Activated CD8-positive, alpha-beta T cell treated with anti-CD3 and anti-CD28 coated beads, Interleukin-2, amount 10 ng/mL, durations not matched to agents 7 days and 5 days (primary cell): ENCODE results near the gene CTSL. TPM values are rescaled to one million over a fixed set of nuclear protein-coding genes. Genes with fewer than 3 reads are reported as not detected.
"Not testable (repeated sequence)": the region's sequence is repeated elsewhere in the genome, so short reads cannot be mapped to it uniquely, and the experiment has no call there.

ENCODE experiments used
- ATAC-seq: fragments of 150-1000 bp; cut with Tn5 transposase; one replicate; pipeline ENCODE4 v1.10.0; 2021; ENCODE audit warnings: moderate library complexity
- CTCF ChIA-PET: fragments of 350-600 bp; sonication (Branson Sonifier 250); formaldehyde crosslinking; loops from one replicate; lab custom pipeline; 2021; ENCODE audit warnings: antibody characterized with exemption; lab: Charles Lee
- POLR2A ChIA-PET: fragments of 350-600 bp; sonication (Branson Sonifier 250); formaldehyde crosslinking; loops from one replicate; lab custom pipeline; 2021; ENCODE audit warnings: antibody characterized with exemption; lab: Charles Lee
- DNase-seq: peaks from one replicate; pipeline ENCODE4 v3.0.0-alpha.2; 2020
- H3K27ac Mint-ChIP-seq: one replicate; pipeline ENCODE4 v1.8.0; 2021; ENCODE audit warnings: mild to moderate bottlenecking, mixed read lengths
- H3K27me3 Mint-ChIP-seq: one replicate; pipeline ENCODE4 v1.8.0; 2021; ENCODE audit warnings: low read depth, mixed read lengths
- H3K36me3 Mint-ChIP-seq: one replicate; pipeline ENCODE4 v1.8.0; 2021; ENCODE audit warnings: low read depth, mixed read lengths
- H3K4me1 Mint-ChIP-seq: one replicate; pipeline ENCODE4 v1.8.0; 2021; ENCODE audit warnings: low read depth, mixed read lengths
- H3K4me3 Mint-ChIP-seq: one replicate; pipeline ENCODE4 v1.8.0; 2021; ENCODE audit warnings: mild to moderate bottlenecking, mixed read lengths
- H3K9me3 Mint-ChIP-seq: one replicate; pipeline ENCODE4 v1.8.0; 2022; ENCODE audit warnings: mixed read lengths; ENCODE audit not compliant: insufficient read depth
- total RNA-seq, 2 experiments: library from RNA; stranded (reverse); gene quantifications; one replicate each; pipeline ENCODE4 v1.2.3, GENCODE V29; 2021

Gene CTSL
- total RNA-seq, 2 experiments from 2014 or later = not detected

DNA sequence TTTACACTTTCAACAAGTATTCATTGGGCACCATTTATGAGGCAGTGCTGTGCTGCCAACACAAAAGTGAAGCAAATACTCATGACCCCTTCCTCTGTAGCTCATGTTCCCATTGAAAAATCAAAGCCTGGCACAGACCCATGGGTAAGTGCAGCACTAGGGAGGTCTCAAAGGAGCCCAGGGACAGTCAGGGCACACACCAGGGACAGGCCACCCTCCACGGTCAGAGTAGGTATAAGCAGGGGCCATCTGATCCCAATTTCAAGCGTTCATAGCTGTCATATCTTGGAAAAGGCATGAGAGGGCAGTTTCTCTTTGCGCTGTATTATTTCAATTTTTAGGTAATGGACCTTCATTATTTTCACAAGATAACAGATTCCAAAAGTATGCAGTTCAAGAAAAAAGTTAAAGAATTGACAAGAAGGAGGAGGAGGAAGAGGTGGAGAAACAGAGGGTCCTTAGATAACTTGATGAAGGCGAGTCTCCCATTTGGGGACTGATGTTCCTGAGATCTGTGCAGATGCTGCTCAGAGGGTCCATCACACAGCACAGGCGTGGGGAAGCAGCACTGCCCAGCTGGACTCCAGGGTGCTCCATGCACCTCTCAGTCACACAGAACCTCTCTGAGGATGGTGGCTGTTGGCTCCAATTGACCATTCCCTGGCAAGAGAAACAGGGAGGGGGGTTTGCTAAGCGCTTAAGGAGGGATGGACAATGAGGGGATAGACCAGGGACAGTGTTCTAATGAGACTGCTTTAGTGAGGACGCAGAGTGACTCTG lies 7.5 kb downstream of the CTSL start:
- Mint-ChIP-seq H3K9me3 (no peaks in the 10 kb centered on the region), H3K36me3 (no peaks in the 10 kb centered on the region), H3K4me1 (no peaks in the 10 kb centered on the region), H3K4me3 (no peak overlapping the region), H3K27me3 (peaks cover 2% of the 10 kb centered on the region), H3K27ac (no peak overlapping the region)
- DNase-seq (no peak), ATAC-seq (no peak)
- ChIA-PET POLR2A (interaction anchor here (0.6 kb wide), 1 partner anchor 118 kb away, joined by 3 read pairs; no protein-coding TSS in a partner anchor), CTCF (no interaction called here)

DNA sequence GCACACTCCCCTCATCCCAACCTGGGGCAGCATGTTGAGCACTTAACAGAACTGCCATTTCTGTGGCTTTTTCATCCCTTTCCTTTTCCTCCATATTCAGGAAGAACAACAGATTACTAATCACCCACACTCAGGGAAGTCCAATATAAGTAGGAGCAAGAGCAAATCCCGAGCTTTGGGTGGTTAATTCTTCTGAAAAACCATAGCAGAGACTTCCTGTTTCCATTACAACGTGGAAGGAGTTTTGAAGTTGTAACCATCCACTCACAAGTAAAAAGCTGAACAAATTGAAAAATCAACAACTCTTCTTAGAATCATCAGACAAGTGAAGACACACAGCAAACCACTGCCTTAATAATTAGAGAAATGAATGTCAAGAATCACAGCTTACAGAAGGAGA lies 8.2 kb downstream of the CTSL start:
- Mint-ChIP-seq H3K27me3 (peaks cover 2% of the 10 kb centered on the region), H3K4me3 (no peak overlapping the region), H3K27ac (no peak overlapping the region), H3K4me1 (no peaks in the 10 kb centered on the region), H3K9me3 (no peaks in the 10 kb centered on the region), H3K36me3 (no peaks in the 10 kb centered on the region)
- CTCF ChIA-PET = no interaction called here
- ATAC-seq = no peak
- DNase-seq = no peak
- POLR2A ChIA-PET = interaction anchor here (0.6 kb wide), 1 partner anchor 117 kb away, joined by 3 read pairs; no protein-coding TSS in a partner anchor

DNA sequence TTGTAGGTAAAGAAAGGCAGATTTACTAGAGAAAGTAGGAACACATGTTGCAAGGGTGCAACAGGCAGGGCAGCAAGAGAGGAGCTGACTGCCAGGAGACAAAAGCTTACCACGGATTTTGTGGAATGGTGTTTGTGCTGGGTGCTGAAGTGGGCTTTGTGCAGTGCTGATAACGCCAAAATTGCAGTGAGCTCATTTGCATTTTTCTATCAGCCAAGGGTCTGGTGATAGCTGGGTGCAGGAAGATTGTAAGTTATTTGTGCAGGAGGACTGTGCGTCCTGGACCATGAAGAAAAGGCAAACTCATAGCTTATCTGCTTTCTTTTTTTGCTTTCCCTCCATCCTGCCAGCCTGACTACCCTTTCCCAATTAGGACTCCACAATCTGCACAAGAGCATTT lies 13.6 kb downstream of the CTSL start:
- no peaks in the 10 kb centered on the region for H3K9me3 Mint-ChIP-seq
- no peak for DNase-seq
- H3K4me3 Mint-ChIP-seq = no peak overlapping the region
- no peaks in the 10 kb centered on the region for H3K4me1 Mint-ChIP-seq
- ATAC-seq = no peak
- H3K27ac Mint-ChIP-seq = no peak overlapping the region
- POLR2A ChIA-PET = no interaction called here
- H3K27me3 Mint-ChIP-seq = peaks cover 2% of the 10 kb centered on the region
- CTCF ChIA-PET = no interaction called here
- H3K36me3 Mint-ChIP-seq = no peaks in the 10 kb centered on the region

DNA sequence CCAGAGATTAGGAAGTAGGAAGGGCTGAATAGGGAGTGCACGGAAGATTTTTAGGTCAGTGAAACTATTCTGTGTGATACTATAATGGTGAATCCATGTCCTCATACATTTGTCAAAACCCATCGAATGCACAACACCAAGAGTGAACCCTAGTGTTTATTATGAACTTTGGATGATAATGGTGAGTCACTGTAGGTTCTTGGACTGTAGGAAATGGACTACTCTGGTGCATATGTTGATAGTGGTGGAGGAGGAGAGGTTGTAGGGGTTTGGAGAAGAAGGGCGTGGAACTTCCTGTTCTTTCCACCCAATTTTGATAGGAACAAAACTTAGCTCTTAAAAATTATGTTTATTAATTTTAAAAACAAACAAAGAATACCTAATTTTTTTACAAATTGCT lies 14.3 kb downstream of the CTSL start:
- no peak overlapping the region for H3K4me3 Mint-ChIP-seq
- no peak overlapping the region for H3K27ac Mint-ChIP-seq
- no peaks in the 10 kb centered on the region for H3K4me1 Mint-ChIP-seq
- no peaks in the 10 kb centered on the region for H3K36me3 Mint-ChIP-seq
- no peaks in the 10 kb centered on the region for H3K9me3 Mint-ChIP-seq
- peaks cover 2% of the 10 kb centered on the region for H3K27me3 Mint-ChIP-seq
- POLR2A ChIA-PET = no interaction called here
- CTCF ChIA-PET = no interaction called here
- ATAC-seq (no peak), DNase-seq (no peak)

DNA sequence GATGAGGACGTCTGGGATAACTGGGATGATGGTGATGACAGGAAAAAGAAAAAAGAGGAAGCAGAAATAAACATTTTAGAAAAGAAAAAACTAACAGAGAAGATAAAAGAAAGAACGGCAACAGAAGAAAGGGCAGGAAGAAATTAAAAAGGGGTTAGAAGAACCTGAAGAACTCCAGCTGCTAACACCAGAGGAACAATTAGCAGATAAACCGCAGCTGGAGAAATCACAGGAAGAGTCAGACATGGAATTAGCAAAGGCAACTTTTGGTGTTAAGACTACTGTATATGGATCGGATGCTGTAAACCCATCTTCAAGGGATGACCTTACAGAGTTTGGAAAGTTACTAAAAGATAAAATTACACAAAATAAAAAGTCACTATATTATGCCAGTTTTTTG lies 15.4 kb downstream of the CTSL start:
- ChIA-PET CTCF (no interaction called here), POLR2A (no interaction called here)
- Mint-ChIP-seq H3K36me3 (no peaks in the 10 kb centered on the region), H3K27ac (no peak overlapping the region), H3K9me3 (no peaks in the 10 kb centered on the region), H3K4me3 (no peak overlapping the region), H3K4me1 (no peaks in the 10 kb centered on the region), H3K27me3 (peaks cover 2% of the 10 kb centered on the region)
- ATAC-seq (no peak), DNase-seq (no peak)

DNA sequence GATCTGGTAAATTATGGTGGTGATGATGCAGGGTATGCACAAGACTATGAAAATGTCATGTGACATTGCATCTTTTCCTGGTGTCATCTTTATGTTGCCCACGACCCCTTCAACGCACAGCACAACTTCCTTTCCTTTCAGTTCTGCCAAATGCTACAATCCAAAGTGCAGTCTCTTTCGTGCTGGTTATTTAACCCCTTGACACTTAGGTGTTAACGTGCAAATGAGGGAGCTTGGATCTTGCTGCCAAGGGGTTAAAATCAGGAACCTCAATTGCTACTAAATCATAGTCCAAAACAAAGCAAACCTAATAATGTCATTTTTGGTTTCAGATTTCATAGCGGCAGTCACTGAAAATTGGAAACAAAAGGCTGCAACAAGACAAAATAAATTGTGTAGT lies 16.0 kb downstream of the CTSL start:
- CTCF ChIA-PET = no interaction called here
- H3K27me3 Mint-ChIP-seq = peaks cover 2% of the 10 kb centered on the region
- ATAC-seq (no peak), DNase-seq (no peak)
- no peak overlapping the region for H3K27ac Mint-ChIP-seq
- no peaks in the 10 kb centered on the region for H3K36me3 Mint-ChIP-seq
- no peaks in the 10 kb centered on the region for H3K4me1 Mint-ChIP-seq
- POLR2A ChIA-PET = no interaction called here
- no peak overlapping the region for H3K4me3 Mint-ChIP-seq
- H3K9me3 Mint-ChIP-seq = no peaks in the 10 kb centered on the region

DNA sequence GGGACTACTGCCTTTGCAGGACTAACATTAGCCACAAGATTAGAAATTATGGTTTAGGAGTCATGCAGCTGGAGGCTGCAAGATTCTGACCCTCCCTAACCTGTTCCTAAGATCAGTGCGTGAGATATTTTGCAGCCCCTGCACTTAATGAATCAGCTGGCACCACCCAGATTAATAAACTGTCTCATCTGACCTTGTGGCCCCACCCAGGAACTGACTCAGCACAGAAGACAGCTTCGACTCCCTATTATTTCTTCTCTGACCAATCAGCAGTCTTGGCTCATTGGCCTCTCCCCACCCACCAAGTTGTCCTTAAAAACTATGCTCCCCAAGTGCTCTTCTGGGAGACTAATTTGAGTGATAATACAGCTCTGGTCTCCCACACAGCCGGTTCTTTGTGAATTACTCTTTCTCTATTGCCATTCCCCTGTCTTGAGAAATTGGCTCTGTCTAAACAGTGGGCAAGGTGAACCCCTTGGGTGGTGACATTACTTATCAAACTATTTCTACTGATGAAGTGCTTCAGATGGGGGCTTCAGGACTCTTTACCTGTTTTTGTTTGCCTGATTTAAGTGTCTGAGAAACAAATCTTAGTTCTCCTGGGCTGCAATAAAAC lies 17.0 kb downstream of the CTSL start:
- ChIA-PET POLR2A (no interaction called here), CTCF (no interaction called here)
- Mint-ChIP-seq H3K27me3 (peaks cover 2% of the 10 kb centered on the region), H3K4me3 (no peak overlapping the region), H3K4me1 (no peaks in the 10 kb centered on the region), H3K27ac (no peak overlapping the region), H3K36me3 (no peaks in the 10 kb centered on the region), H3K9me3 (no peaks in the 10 kb centered on the region)
- no peak for DNase-seq
- ATAC-seq = no peak

DNA sequence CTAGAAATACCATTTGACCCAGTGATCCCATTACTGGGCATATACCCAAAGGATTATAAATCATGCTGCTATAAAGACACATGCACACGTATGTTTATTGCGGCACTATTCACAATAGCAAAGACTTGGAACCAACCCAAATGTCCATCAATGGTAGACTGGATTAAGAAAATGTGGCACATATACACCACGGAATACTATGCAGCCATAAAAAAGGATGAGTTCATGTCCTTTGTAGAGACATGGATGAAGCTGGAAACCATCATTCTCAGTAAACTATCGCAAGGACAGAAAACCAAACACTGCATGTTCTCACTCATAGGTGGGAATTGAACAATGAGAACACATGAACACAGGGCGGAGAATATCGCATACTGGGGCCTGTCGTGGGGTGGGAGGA lies 18.3 kb downstream of the CTSL start:
- H3K27ac Mint-ChIP-seq, H3K9me3 Mint-ChIP-seq, H3K36me3 Mint-ChIP-seq, DNase-seq, H3K4me3 Mint-ChIP-seq, POLR2A ChIA-PET, H3K27me3 Mint-ChIP-seq, ATAC-seq, H3K4me1 Mint-ChIP-seq, CTCF ChIA-PET: not testable (repeated sequence)

DNA sequence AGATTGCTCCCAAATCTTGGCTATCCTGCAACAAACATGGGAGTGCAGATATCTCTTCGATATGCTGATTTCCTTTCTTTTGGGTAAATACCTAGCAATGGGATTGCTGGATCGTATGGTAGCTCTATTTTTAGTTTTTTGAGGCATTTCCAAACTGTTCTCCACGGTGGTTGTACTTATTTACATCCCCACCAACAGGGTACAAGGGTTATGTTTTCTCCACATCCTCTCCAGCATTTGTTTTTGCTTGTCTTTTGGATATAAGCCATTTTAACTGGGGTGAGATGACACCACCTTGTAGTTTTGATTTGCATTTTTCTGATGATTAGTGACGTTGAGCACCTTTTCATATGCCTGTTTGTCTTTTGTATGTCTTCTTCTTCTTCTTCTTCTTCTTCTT lies 20.3 kb downstream of the CTSL start:
- DNase-seq = no peak
- Mint-ChIP-seq H3K4me1 (no peaks in the 10 kb centered on the region), H3K36me3 (no peaks in the 10 kb centered on the region), H3K9me3 (no peaks in the 10 kb centered on the region), H3K4me3 (no peak overlapping the region), H3K27me3 (no peaks in the 10 kb centered on the region), H3K27ac (no peak overlapping the region)
- ATAC-seq = no peak
- ChIA-PET CTCF (no interaction called here), POLR2A (no interaction called here)

DNA sequence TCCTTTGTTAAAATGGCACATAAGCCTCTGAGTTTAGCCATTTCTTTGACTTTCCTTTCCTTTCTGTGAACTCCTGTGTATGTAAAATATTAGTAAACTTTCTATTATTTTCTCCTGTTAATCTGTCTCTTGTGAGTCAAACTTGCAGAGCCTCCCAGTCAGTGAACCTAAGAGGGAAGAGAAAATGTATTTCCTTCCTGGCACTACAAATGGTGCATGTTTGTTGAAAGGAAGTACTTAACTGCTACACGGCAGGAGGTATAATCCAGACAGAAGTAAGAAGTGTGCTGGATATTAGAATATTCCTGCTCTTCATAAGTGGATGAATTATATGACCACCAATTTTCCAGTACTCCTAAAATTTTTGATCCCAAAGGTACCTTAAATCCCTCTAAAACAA lies 23.0 kb downstream of the CTSL start:
- Mint-ChIP-seq H3K27ac (no peak overlapping the region), H3K27me3 (no peaks in the 10 kb centered on the region), H3K36me3 (no peaks in the 10 kb centered on the region), H3K9me3 (no peaks in the 10 kb centered on the region), H3K4me3 (no peak overlapping the region), H3K4me1 (no peaks in the 10 kb centered on the region)
- ChIA-PET POLR2A (no interaction called here), CTCF (no interaction called here)
- no peak for DNase-seq
- ATAC-seq = no peak

DNA sequence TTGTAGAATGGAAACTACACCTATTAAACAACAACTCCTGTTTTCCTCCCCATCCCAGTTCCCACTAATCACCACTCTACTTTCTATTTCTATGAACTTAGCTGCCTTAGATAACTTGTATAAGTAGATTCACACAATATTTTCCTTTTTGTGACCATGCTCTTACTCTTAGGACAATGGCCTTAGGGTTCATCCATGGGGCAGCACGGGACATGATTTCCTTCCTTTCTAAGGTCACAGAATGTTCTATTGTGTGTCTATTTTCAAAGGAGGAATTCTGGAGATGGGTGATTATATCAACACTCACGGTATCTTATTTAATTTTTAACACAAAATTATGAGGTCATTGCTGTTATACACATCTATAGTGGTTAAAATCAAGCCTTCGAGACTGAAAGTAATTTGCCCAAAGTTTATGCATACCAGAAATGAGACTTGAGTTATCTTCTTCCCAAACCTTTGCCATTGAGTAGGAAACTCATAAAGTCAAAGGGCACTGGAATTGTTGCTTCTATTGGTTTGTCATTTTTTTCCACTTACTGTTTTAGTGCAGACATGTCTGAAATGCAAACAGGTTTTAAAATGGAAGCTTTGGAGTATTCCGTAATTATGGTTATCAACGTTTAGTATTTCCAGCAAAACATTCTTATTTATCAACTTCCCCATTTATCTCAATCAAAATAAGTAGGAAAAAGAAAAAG lies 23.6 kb downstream of the CTSL start:
- no peak overlapping the region for H3K27ac Mint-ChIP-seq
- no peaks in the 10 kb centered on the region for H3K27me3 Mint-ChIP-seq
- CTCF ChIA-PET = no interaction called here
- no peaks in the 10 kb centered on the region for H3K36me3 Mint-ChIP-seq
- no peaks in the 10 kb centered on the region for H3K9me3 Mint-ChIP-seq
- DNase-seq = no peak
- H3K4me3 Mint-ChIP-seq = no peak overlapping the region
- POLR2A ChIA-PET = no interaction called here
- no peak for ATAC-seq
- H3K4me1 Mint-ChIP-seq = no peaks in the 10 kb centered on the region

DNA sequence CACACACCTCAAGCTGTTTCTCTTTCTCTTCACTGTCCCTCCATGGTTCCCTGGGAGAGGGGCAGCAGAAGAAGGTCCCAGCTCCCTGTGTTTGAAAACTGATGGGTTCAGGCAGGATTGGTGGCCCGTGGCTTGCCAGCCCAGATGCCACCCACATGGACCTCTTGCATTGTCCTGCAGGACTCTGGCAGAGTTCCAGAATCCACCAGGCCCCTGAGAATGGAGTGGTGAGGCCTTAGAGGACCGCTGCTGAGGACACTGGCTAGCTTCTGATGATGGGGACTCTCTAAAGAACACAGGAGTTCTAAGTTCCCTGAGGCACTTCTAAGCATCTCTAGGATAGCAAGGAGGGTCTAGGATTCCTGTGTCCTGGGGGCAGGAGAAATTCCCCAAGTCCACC lies 24.8 kb downstream of the CTSL start:
- ATAC-seq (no peak), DNase-seq (no peak)
- POLR2A ChIA-PET = no interaction called here
- H3K36me3 Mint-ChIP-seq = no peaks in the 10 kb centered on the region
- H3K4me1 Mint-ChIP-seq = no peaks in the 10 kb centered on the region
- H3K4me3 Mint-ChIP-seq = no peak overlapping the region
- H3K9me3 Mint-ChIP-seq = no peaks in the 10 kb centered on the region
- H3K27me3 Mint-ChIP-seq = no peaks in the 10 kb centered on the region
- no peak overlapping the region for H3K27ac Mint-ChIP-seq
- CTCF ChIA-PET = no interaction called here
